Stomach (tissue), 4 donors: Measurements from ENCODE around the gene DIDO1.

Source experiments
- EP300 ChIP-seq: sonication (generic); formaldehyde crosslinking; IDR thresholded peaks from one replicate; pipeline ENCODE4 v1.6.1; 2017; ENCODE audit warnings: antibody characterized with exemption
- TF ChIP-seq, protein P1 (sequence below), 7 experiments: fragments of 450-650 bp in 4 of 7; fragments of 200-600 bp in 3 of 7; sonication (generic) in 3 of 7; IDR thresholded peaks; one replicate each; pipeline ENCODE4 v1.5.1; 2016 to 2019; ENCODE audit warnings: antibody characterized with exemption in 7 of 7, control low read depth in 2 of 7, mild to moderate bottlenecking in 1 of 7

DNA sequence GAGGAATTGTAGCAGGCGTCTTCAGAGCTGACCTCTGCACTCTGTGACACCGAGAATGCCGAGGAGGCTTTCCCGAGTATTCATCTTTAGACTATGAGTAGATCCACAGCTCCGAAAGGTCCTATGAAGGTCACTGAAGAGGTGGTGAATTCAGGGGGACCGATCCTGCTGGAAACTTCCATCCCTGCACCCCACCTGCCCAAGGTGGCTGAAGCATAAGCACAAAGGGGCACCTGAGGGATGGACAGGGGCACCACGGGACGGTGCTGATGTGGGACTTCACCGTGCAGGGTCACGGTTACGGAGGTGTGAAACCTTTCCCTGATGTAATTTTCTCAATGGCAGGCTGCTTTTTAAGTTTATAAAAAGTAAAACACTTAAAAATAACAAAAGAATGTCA lies 24.4 kb downstream of the DIDO1 start:
- TF ChIP-seq, protein P1, sequence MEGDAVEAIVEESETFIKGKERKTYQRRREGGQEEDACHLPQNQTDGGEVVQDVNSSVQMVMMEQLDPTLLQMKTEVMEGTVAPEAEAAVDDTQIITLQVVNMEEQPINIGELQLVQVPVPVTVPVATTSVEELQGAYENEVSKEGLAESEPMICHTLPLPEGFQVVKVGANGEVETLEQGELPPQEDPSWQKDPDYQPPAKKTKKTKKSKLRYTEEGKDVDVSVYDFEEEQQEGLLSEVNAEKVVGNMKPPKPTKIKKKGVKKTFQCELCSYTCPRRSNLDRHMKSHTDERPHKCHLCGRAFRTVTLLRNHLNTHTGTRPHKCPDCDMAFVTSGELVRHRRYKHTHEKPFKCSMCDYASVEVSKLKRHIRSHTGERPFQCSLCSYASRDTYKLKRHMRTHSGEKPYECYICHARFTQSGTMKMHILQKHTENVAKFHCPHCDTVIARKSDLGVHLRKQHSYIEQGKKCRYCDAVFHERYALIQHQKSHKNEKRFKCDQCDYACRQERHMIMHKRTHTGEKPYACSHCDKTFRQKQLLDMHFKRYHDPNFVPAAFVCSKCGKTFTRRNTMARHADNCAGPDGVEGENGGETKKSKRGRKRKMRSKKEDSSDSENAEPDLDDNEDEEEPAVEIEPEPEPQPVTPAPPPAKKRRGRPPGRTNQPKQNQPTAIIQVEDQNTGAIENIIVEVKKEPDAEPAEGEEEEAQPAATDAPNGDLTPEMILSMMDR (IDR thresholded peaks at IDR 0.05): no peak
- TF ChIP-seq EP300: no peak
